GM12878 (cell line): ENCODE results near the gene NLGN2. TPM values are rescaled to one million over a fixed set of nuclear protein-coding genes. Genes with fewer than 3 reads are reported as not detected.

Source experiments
- ATAC-seq: fragments of 200-7000 bp; cut with Tn5 transposase; 3 replicates; pipeline ENCODE4 v1.9.1; 2020; ENCODE audit warnings: mild to moderate bottlenecking, moderate library complexity
- BruUV-seq: library from RNA; stranded (reverse); fragments of 400-500 nt; replicated peaks from 2 replicates; lab custom pipeline; 2021; lab: Mats Ljungman, UMichigan
- CTCF ChIA-PET: fragments of 300-600 bp; sonication (Branson Sonifier 250); formaldehyde crosslinking; extraction: SDS; loops from one replicate; lab custom pipeline; 2021; ENCODE audit warnings: inconsistent platforms; lab: Yijun Ruan, JAX
- POLR2A ChIA-PET: fragments of 350-600 bp; formaldehyde crosslinking; extraction: SDS; loops from one replicate; lab custom pipeline; 2021; ENCODE audit warnings: inconsistent platforms; lab: Charles Lee
- RAD21 ChIA-PET: fragments of 300-600 bp; sonication (Branson Sonifier 250); formaldehyde crosslinking; loops from one replicate; lab custom pipeline; 2023; ENCODE audit warnings: antibody characterized with exemption; ENCODE audit not compliant: unreplicated experiment; lab: Charles Lee
- SMC1A ChIA-PET: fragments of 300-600 bp; sonication (Branson Sonifier 250); formaldehyde crosslinking; loops from one replicate; lab custom pipeline; 2023; ENCODE audit not compliant: unreplicated experiment, uncharacterized antibody; lab: Charles Lee
- DNase-seq: peaks from one replicate; pipeline ENCODE4 v3.0.0-alpha.2; 2011; ENCODE audit warnings: low read depth, low spot score
- FAIRE-seq: peaks from 3 replicates; lab custom pipeline; 2011; peaks lifted over from hg19 to GRCh38; lab: Jason Lieb, UNC
- H2AFZ ChIP-seq: 2 replicates; pipeline ENCODE4 v1.6.0; 2011; ENCODE audit warnings: low read depth, low read length, control low read depth; ENCODE audit not compliant: control insufficient read depth
- H3K27ac ChIP-seq: 2 replicates; pipeline ENCODE4 v1.5.1; 2011; ENCODE audit warnings: control low read depth; ENCODE audit not compliant: control insufficient read depth, insufficient read depth
- H3K27me3 ChIP-seq, 2 experiments: replicated peaks in 1 of 2; 2 replicates each; pipeline versions ENCODE4 v1.6.0 to v1.6.1; 2011; ENCODE audit warnings: low read length in 1 of 2; ENCODE audit not compliant: control insufficient read depth in 2 of 2, insufficient read depth in 2 of 2
- H3K36me3 ChIP-seq, 2 experiments: 2 replicates each; pipeline ENCODE4 v1.5.1; 2011; ENCODE audit warnings: low read length in 1 of 2; ENCODE audit not compliant: control insufficient read depth in 2 of 2, insufficient read depth in 2 of 2
- H3K4me1 ChIP-seq: 2 replicates; pipeline ENCODE4 v1.6.1; 2011; ENCODE audit warnings: mild to moderate bottlenecking, low read length, moderate library complexity, mixed read lengths; ENCODE audit not compliant: control insufficient read depth, insufficient read depth
- H3K4me2 ChIP-seq: 2 replicates; pipeline ENCODE4 v1.6.0; 2011; ENCODE audit warnings: control low read depth; ENCODE audit not compliant: control insufficient read depth, insufficient read depth
- H3K4me3 ChIP-seq: fragments of 200-600 bp; sonication (generic); 2 replicates; pipeline ENCODE4 v1.5.1; 2016
- H3K79me2 ChIP-seq: 2 replicates; pipeline ENCODE4 v1.6.0; 2011; ENCODE audit warnings: low read length; ENCODE audit not compliant: control insufficient read depth, insufficient read depth
- H3K9ac ChIP-seq: 2 replicates; pipeline ENCODE4 v1.8.0; 2011; ENCODE audit warnings: low read length, control low read depth, mixed read lengths; ENCODE audit not compliant: control insufficient read depth, insufficient read depth
- H3K9me3 ChIP-seq: replicated peaks from 3 replicates; pipeline ENCODE4 v1.5.1; 2011; ENCODE audit warnings: mild to moderate bottlenecking, low read length; ENCODE audit not compliant: control insufficient read depth, insufficient read depth
- H4K20me1 ChIP-seq: 2 replicates; pipeline ENCODE4 v1.6.0; 2011; ENCODE audit not compliant: control insufficient read depth, insufficient read depth
- ATF3 ChIP-seq: IDR thresholded peaks from 2 replicates; pipeline ENCODE4 v1.6.1; 2011; ENCODE audit warnings: low read depth, mild to moderate bottlenecking, low read length, moderate library complexity, borderline replicate concordance; ENCODE audit errors: extremely low read depth
- CBX3 ChIP-seq: fragments of 200-600 bp; sonication (generic); IDR thresholded peaks from 2 replicates; pipeline ENCODE4 v1.6.1; 2016; ENCODE audit warnings: low read depth, borderline replicate concordance
- E2F8 ChIP-seq: fragments of 450-650 bp; IDR thresholded peaks from 2 replicates; pipeline ENCODE4 v1.6.1; 2018; ENCODE audit warnings: mild to moderate bottlenecking, low read depth, moderate library complexity; ENCODE audit not compliant: partially characterized antibody
- FOXK2 ChIP-seq: fragments of 450-650 bp; IDR thresholded peaks from 2 replicates; pipeline ENCODE4 v1.6.1; 2017; ENCODE audit warnings: mild to moderate bottlenecking, moderate library complexity
- IKZF2 ChIP-seq, 2 experiments: fragments of 450-650 bp; IDR thresholded peaks; 2 replicates each; pipeline ENCODE4 v1.6.1; 2017; ENCODE audit warnings: mild to moderate bottlenecking in 2 of 2, moderate library complexity in 2 of 2
- MEF2B ChIP-seq: fragments of 450-650 bp; IDR thresholded peaks from 2 replicates; pipeline ENCODE4 v1.6.1; 2018; ENCODE audit warnings: mild to moderate bottlenecking, moderate library complexity; ENCODE audit not compliant: partially characterized antibody, poor library complexity, severe bottlenecking
- PKNOX1 ChIP-seq: fragments of 450-650 bp; IDR thresholded peaks from 2 replicates; pipeline ENCODE4 v1.6.1; 2016; ENCODE audit warnings: mild to moderate bottlenecking
- ZBTB33 ChIP-seq: fragments of 450-650 bp; IDR thresholded peaks from 2 replicates; pipeline ENCODE4 v1.6.1; 2017; ENCODE audit warnings: mild to moderate bottlenecking
- ZSCAN29 ChIP-seq: fragments of 450-650 bp; IDR thresholded peaks from 2 replicates; pipeline ENCODE4 v1.6.1; 2017; ENCODE audit warnings: mild to moderate bottlenecking, moderate library complexity
- WGBS: methylation state at CpG from one replicate; pipeline ENCODE4 v1.1.6; 2016; ENCODE audit warnings: low lambda C conversion rate; ENCODE audit not compliant: insufficient replicate concordance, insufficient coverage; ENCODE audit errors: missing lambda C conversion rate; 5-methylcytosine and 5-hydroxymethylcytosine counted together
- in situ Hi-C: fragments of 300-500 bp; cut with MboI; formaldehyde crosslinking; loops from 9 replicates; pipeline ENCODE4 v1.14.3; 2018; ENCODE audit warnings: mixed read lengths
- intact Hi-C: fragments of 100-400 bp; cut with micrococcal nuclease; formaldehyde crosslinking; loops from one replicate; pipeline ENCODE4 v1.14.2; 2022; ENCODE audit not compliant: unreplicated experiment
- polyA plus RNA-seq, 11 experiments: library from polyadenylated mRNA; depleted of rRNA in 4 of 11; unstranded in 6 of 11; stranded (reverse) in 5 of 11; fragments of >200 nt; fragmentation: Nextera tagmentation in 4 of 11; fragmentation: Illumina TruSeq in 1 of 11; extraction: Ambion mirVana in 4 of 11; extraction: Trizol in 1 of 11; gene quantifications; 1 replicate in 1 of 11; 2 replicates in 10 of 11; pipeline versions ENCODE4 v1.2.1 to v1.2.3, GENCODE V29; 2011 to 2016; ENCODE audit warnings: inconsistent platforms in 2 of 11, missing spikeins in 2 of 11, low read depth in 1 of 11
- total RNA-seq, 4 experiments: library from RNA; depleted of rRNA in 3 of 4; stranded (reverse); fragments of >200 nt in 3 of 4; fragmentation: Illumina TruSeq in 1 of 4; extraction: Trizol in 1 of 4; gene quantifications; 2 replicates each; pipeline versions ENCODE4 v1.2.1 to v1.2.3, GENCODE V29; 2013 to 2021
- TF ChIP-seq, protein P1 (sequence below): fragments of 450-650 bp; IDR thresholded peaks from 2 replicates; pipeline ENCODE4 v1.6.1; 2017; ENCODE audit warnings: mild to moderate bottlenecking, low read depth, inconsistent platforms; ENCODE audit not compliant: poor library complexity, severe bottlenecking
- TF ChIP-seq, protein P2 (sequence below): IDR thresholded peaks from 2 replicates; pipeline ENCODE4 v1.6.1; 2012; ENCODE audit warnings: mild to moderate bottlenecking, low read depth, low read length

Gene NLGN2
- total and polyA plus RNA-seq, 10 of the 15 experiments (the other 5 are each of a cell fraction or from before 2014, with no cell fraction given): 0.02 to 0.87 (median 0.11) TPM; not detected in 2

- intact Hi-C loops: no loop called here
- TF ChIP-seq PKNOX1: no peak
- no peak for TF ChIP-seq FOXK2
- no peak for TF ChIP-seq ZBTB33
- TF ChIP-seq IKZF2 (IDR thresholded peaks at IDR 0.05): no peak
- no peak for TF ChIP-seq MEF2B
- TF ChIP-seq ATF3: no peak
- TF ChIP-seq ZSCAN29: no peak
- no peak for TF ChIP-seq E2F8
- TF ChIP-seq, protein P1, sequence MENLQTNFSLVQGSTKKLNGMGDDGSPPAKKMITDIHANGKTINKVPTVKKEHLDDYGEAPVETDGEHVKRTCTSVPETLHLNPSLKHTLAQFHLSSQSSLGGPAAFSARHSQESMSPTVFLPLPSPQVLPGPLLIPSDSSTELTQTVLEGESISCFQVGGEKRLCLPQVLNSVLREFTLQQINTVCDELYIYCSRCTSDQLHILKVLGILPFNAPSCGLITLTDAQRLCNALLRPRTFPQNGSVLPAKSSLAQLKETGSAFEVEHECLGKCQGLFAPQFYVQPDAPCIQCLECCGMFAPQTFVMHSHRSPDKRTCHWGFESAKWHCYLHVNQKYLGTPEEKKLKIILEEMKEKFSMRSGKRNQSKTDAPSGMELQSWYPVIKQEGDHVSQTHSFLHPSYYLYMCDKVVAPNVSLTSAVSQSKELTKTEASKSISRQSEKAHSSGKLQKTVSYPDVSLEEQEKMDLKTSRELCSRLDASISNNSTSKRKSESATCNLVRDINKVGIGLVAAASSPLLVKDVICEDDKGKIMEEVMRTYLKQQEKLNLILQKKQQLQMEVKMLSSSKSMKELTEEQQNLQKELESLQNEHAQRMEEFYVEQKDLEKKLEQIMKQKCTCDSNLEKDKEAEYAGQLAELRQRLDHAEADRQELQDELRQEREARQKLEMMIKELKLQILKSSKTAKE: no peak
- TF ChIP-seq CBX3: no peak
- TF ChIP-seq, protein P2, sequence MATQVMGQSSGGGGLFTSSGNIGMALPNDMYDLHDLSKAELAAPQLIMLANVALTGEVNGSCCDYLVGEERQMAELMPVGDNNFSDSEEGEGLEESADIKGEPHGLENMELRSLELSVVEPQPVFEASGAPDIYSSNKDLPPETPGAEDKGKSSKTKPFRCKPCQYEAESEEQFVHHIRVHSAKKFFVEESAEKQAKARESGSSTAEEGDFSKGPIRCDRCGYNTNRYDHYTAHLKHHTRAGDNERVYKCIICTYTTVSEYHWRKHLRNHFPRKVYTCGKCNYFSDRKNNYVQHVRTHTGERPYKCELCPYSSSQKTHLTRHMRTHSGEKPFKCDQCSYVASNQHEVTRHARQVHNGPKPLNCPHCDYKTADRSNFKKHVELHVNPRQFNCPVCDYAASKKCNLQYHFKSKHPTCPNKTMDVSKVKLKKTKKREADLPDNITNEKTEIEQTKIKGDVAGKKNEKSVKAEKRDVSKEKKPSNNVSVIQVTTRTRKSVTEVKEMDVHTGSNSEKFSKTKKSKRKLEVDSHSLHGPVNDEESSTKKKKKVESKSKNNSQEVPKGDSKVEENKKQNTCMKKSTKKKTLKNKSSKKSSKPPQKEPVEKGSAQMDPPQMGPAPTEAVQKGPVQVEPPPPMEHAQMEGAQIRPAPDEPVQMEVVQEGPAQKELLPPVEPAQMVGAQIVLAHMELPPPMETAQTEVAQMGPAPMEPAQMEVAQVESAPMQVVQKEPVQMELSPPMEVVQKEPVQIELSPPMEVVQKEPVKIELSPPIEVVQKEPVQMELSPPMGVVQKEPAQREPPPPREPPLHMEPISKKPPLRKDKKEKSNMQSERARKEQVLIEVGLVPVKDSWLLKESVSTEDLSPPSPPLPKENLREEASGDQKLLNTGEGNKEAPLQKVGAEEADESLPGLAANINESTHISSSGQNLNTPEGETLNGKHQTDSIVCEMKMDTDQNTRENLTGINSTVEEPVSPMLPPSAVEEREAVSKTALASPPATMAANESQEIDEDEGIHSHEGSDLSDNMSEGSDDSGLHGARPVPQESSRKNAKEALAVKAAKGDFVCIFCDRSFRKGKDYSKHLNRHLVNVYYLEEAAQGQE: no peak
These were observed 55.8 kb downstream of the NLGN2 start for GRCh38 chr17:7463372-7463846.

More at GRCh38 chr17:7463372-7463846, 55.8 kb downstream of the NLGN2 start:
- BruUV-seq: no TSS peak
- ChIA-PET SMC1A (interaction anchor here (1.2 kb wide), 1 partner anchor 10 kb away, joined by 3 read pairs; no protein-coding TSS in a partner anchor), RAD21 (no interaction called here), POLR2A (interaction anchor here (0.9 kb wide), 1 partner anchor 22 kb away, joined by 7 read pairs; no protein-coding TSS in a partner anchor), CTCF (no interaction called here)
- Histone ChIP-seq H3K27ac (no peak overlapping the region), H3K4me1 (no peaks in the 10 kb centered on the region; the same call in 1 of the 2 replicates), H4K20me1 (no peaks in the 10 kb centered on the region), H3K79me2 (no peaks in the 10 kb centered on the region), H3K9me3 (no peaks in the 10 kb centered on the region), H3K9ac (no peak overlapping the region), H3K4me2 (no peak overlapping the region), H3K4me3 (no peak overlapping the region), H3K27me3 (no peaks in the 10 kb centered on the region), H2AFZ (no peak overlapping the region), H3K36me3 (peaks cover 3 to 5% of the 10 kb centered on the region in 2 experiments; a peak in 3 of 4 replicates)
- 94% methylated on average over 12 of the region's 14 CpGs for WGBS
- in situ Hi-C loops: no loop called here
- no peak for FAIRE-seq
- no peak for DNase-seq
- no peak for ATAC-seq
